H9 (cell line): ENCODE results near the gene ASPHD1. TPM values are rescaled to one million over a fixed set of nuclear protein-coding genes. Genes with fewer than 3 reads are reported as not detected.

Experiments used
- DNase-seq: peaks from one replicate; pipeline ENCODE4 v3.0.0-alpha.2; 2017
- H2AFZ ChIP-seq: one replicate; pipeline ENCODE4 v1.6.1; 2013; ENCODE audit warnings: mild to moderate bottlenecking, low read length, control low read depth, moderate library complexity
- H2AK5ac ChIP-seq: 2 replicates; pipeline ENCODE4 v1.6.1; 2013; ENCODE audit warnings: low read length, control low read depth, mixed read lengths; ENCODE audit not compliant: insufficient read length
- H2BK120ac ChIP-seq: one replicate; pipeline ENCODE4 v1.6.1; 2013; ENCODE audit warnings: low read depth, mild to moderate bottlenecking, low read length, control low read depth, inconsistent platforms; ENCODE audit not compliant: poor library complexity, severe bottlenecking
- H2BK12ac ChIP-seq: 2 replicates; pipeline ENCODE4 v1.6.1; 2013; ENCODE audit warnings: low read length, control low read depth, mixed read lengths, low read depth; ENCODE audit not compliant: insufficient read length
- H2BK15ac ChIP-seq: 2 replicates; pipeline ENCODE4 v1.6.1; 2013; ENCODE audit warnings: low read depth, low read length, control low read depth
- H2BK20ac ChIP-seq: one replicate; pipeline ENCODE4 v1.6.1; 2013; ENCODE audit warnings: low read depth, mild to moderate bottlenecking, low read length, control low read depth, inconsistent platforms; ENCODE audit not compliant: poor library complexity, severe bottlenecking
- H2BK5ac ChIP-seq: 2 replicates; pipeline ENCODE4 v1.6.1; 2013; ENCODE audit warnings: low read length, control low read depth, mixed read lengths; ENCODE audit not compliant: insufficient read length
- H3K14ac ChIP-seq: 2 replicates; pipeline ENCODE4 v1.6.1; 2013; ENCODE audit warnings: low read length, control low read depth; ENCODE audit not compliant: insufficient read depth
- H3K18ac ChIP-seq: 2 replicates; pipeline ENCODE4 v1.6.1; 2013; ENCODE audit warnings: low read depth, mild to moderate bottlenecking, mixed read lengths, low read length, control low read depth; ENCODE audit not compliant: insufficient read length
- H3K23ac ChIP-seq: 2 replicates; pipeline ENCODE4 v1.6.1; 2013; ENCODE audit warnings: low read length, control low read depth, mixed read lengths, low read depth; ENCODE audit not compliant: insufficient read length
- H3K23me2 ChIP-seq: 2 replicates; pipeline ENCODE4 v1.6.1; 2013; ENCODE audit warnings: low read depth, mild to moderate bottlenecking, mixed read lengths, low read length, control low read depth; ENCODE audit not compliant: insufficient read length, poor library complexity, severe bottlenecking
- H3K27ac ChIP-seq: 2 replicates; pipeline ENCODE4 v1.5.1; 2013; ENCODE audit warnings: low read length, control low read depth, mixed read lengths, low read depth; ENCODE audit not compliant: insufficient read length
- H3K27me3 ChIP-seq: 2 replicates; pipeline ENCODE4 v1.6.1; 2013; ENCODE audit warnings: low read length, control low read depth, inconsistent platforms; ENCODE audit not compliant: insufficient read depth
- H3K4ac ChIP-seq: 2 replicates; pipeline ENCODE4 v1.6.1; 2013; ENCODE audit warnings: low read depth, mild to moderate bottlenecking, control low read depth, inconsistent platforms, low read length, moderate library complexity
- H3K4me1 ChIP-seq: 2 replicates; pipeline ENCODE4 v1.6.1; 2013; ENCODE audit warnings: low read length, control low read depth, inconsistent platforms; ENCODE audit not compliant: insufficient read depth
- H3K4me2 ChIP-seq: 2 replicates; pipeline ENCODE4 v1.6.1; 2013; ENCODE audit warnings: low read length, control low read depth, mixed read lengths; ENCODE audit not compliant: insufficient read length, insufficient read depth
- H3K56ac ChIP-seq: 2 replicates; pipeline ENCODE4 v1.6.1; 2013; ENCODE audit warnings: low read depth, mild to moderate bottlenecking, mixed read lengths, low read length, control low read depth; ENCODE audit not compliant: insufficient read length
- H3K79me1 ChIP-seq: 2 replicates; pipeline ENCODE4 v1.6.1; 2013; ENCODE audit warnings: low read depth, mild to moderate bottlenecking, moderate library complexity, low read length, control low read depth, inconsistent platforms; ENCODE audit not compliant: insufficient read depth, poor library complexity, severe bottlenecking
- H3K79me2 ChIP-seq: 2 replicates; pipeline ENCODE4 v1.6.1; 2013; ENCODE audit warnings: low read length, control low read depth, inconsistent platforms; ENCODE audit not compliant: insufficient read depth
- H3K9ac ChIP-seq: 2 replicates; pipeline ENCODE4 v1.6.1; 2013; ENCODE audit warnings: low read length, control low read depth, mixed read lengths; ENCODE audit not compliant: insufficient read length; ENCODE audit errors: extremely low read depth
- H3K9me3 ChIP-seq: one replicate; pipeline ENCODE4 v1.6.1; 2013; ENCODE audit warnings: low read depth, low read length, inconsistent platforms; ENCODE audit not compliant: control insufficient read depth
- H3T11ph ChIP-seq: one replicate; pipeline ENCODE4 v1.6.1; 2013; ENCODE audit warnings: mild to moderate bottlenecking, low read length, control low read depth, inconsistent platforms
- H4K20me1 ChIP-seq: one replicate; pipeline ENCODE4 v1.6.1; 2013; ENCODE audit not compliant: control insufficient read depth, insufficient read length, insufficient read depth
- H4K5ac ChIP-seq: 2 replicates; pipeline ENCODE4 v1.6.1; 2013; ENCODE audit warnings: low read depth, mild to moderate bottlenecking, mixed read lengths, low read length, control low read depth; ENCODE audit not compliant: insufficient read length
- H4K8ac ChIP-seq: replicated peaks from 2 replicates; pipeline ENCODE4 v1.6.1; 2013; ENCODE audit warnings: low read length, control low read depth, mixed read lengths, low read depth; ENCODE audit not compliant: insufficient read length
- H4K91ac ChIP-seq: 2 replicates; pipeline ENCODE4 v1.6.1; 2013; ENCODE audit warnings: low read depth, mild to moderate bottlenecking, moderate library complexity, mixed read lengths, low read length, control low read depth; ENCODE audit not compliant: insufficient read length
- H3K27ac Mint-ChIP-seq, 3 experiments: 2 replicates in 2 of 3; 3 replicates in 1 of 3; pipeline ENCODE4 v1.8.0; 2020 to 2021; ENCODE audit warnings: mixed read lengths in 3 of 3, mild to moderate bottlenecking in 1 of 3, moderate library complexity in 1 of 3
- H3K27me3 Mint-ChIP-seq: 2 replicates; pipeline ENCODE4 v1.8.0; 2021; ENCODE audit warnings: low read depth, mild to moderate bottlenecking, moderate library complexity, mixed read lengths
- H3K36me3 Mint-ChIP-seq, 3 experiments: 2 replicates in 2 of 3; 3 replicates in 1 of 3; pipeline ENCODE4 v1.8.0; 2020 to 2021; ENCODE audit warnings: low read depth in 3 of 3, mixed read lengths in 3 of 3; ENCODE audit not compliant: insufficient read depth in 1 of 3
- H3K4me1 Mint-ChIP-seq, 2 experiments: 2 replicates each; pipeline ENCODE4 v1.8.0; 2020; ENCODE audit warnings: mixed read lengths in 2 of 2
- H3K4me3 Mint-ChIP-seq, 2 experiments: 2 replicates in 1 of 2; 3 replicates in 1 of 2; pipeline ENCODE4 v1.8.0; 2020 to 2021; ENCODE audit warnings: mild to moderate bottlenecking in 2 of 2, mixed read lengths in 2 of 2, moderate library complexity in 1 of 2
- H3K9me3 Mint-ChIP-seq, 2 experiments: 2 replicates in 1 of 2; 3 replicates in 1 of 2; pipeline ENCODE4 v1.8.0; 2020; ENCODE audit warnings: mild to moderate bottlenecking in 2 of 2, mixed read lengths in 2 of 2, moderate library complexity in 1 of 2
- WGBS: extraction: QIAGEN DNeasy Blood & Tissue Kit; methylation state at CpG from one replicate; pipeline ENCODE4 v1.1.7; 2013; ENCODE audit warnings: missing lambda C conversion rate, low lambda C conversion rate, mixed read lengths; ENCODE audit not compliant: insufficient read length; ENCODE audit errors: extremely low coverage; 5-methylcytosine and 5-hydroxymethylcytosine counted together
- long read RNA-seq: library from polyadenylated mRNA; unstranded; transcript quantifications from one replicate; pipeline ENCODE4 v2.0.0, GENCODE V29; 2020
- total RNA-seq: library from RNA; stranded (reverse); gene quantifications from 2 replicates; pipeline ENCODE4 v1.2.1, GENCODE V29; 2021
- TF ChIP-seq, protein P1 (sequence below): fragments of 200-600 bp; sonication (generic); conservative IDR thresholded peaks from 3 replicates; pipeline ENCODE4 v1.8.0; 2021; ENCODE audit warnings: antibody characterized with exemption, mild to moderate bottlenecking

The ASPHD1 gene, protein sequence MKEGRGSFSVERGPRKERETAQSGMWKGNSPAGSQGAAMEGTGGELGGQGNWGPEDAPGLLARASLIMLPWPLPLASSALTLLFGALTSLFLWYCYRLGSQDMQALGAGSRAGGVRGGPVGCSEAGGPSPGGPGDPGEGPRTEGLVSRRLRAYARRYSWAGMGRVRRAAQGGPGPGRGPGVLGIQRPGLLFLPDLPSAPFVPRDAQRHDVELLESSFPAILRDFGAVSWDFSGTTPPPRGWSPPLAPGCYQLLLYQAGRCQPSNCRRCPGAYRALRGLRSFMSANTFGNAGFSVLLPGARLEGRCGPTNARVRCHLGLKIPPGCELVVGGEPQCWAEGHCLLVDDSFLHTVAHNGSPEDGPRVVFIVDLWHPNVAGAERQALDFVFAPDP
- 16.7 and 17.9 TPM in 2 replicates for total RNA-seq
- long read RNA-seq, partial matches to known transcripts, result 0 of 5 reads
- long read RNA-seq, other reads (novel, unspliced or antisense), result 3 of 5 reads

DNA sequence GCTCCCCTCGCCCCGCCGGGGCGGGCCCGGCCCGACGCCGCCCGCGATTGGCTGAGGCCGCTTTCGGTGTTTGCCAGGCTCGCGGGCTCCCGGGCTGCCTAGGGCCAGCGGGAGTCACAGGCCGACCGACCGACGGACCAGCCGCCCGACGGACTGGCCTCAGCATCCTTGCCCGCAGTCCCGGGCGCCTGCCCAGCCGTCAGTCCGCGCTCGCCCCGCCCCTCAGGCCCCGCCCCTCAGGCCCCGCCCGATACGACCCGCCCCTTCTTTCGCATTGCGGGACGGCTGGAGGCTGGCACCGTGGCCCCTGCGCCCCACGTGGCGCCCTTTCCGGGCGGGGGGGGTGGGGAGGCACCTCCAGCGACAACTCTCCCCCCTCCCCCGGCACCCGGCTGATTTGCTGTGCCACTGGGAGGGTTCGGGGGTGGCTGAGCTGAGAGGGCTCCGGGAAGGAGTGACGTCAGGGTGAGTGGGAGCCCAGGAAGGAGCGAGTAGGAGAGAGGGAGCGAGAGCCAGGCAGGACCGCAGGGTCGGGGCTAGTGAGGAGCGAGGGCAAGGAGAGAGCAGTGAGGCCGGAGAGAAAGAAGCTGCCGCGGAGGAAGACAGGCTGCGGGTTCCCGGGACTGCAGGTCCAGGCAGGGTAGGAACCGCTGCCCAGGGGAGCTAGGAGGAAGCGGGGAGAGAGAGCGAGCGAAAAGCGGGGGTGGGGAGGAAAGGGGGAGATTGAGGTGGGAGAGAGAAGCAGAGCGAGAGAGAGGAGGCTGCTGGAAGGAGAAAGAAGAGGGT, at the start of gene ASPHD1:
TSS of gene ASPHD1 (plus strand) at position 387 of the 786 bp plus-strand sequence. CDS start 484 bp downstream, outside the sequence.
- Histone ChIP-seq H4K5ac (no peak within 1 kb of the TSS), H2AK5ac (no peak within 1 kb of the TSS), H3K9ac (peak within 1 kb of the TSS; percentile 65), H3K79me1 (peaks cover 3% of the 10 kb centered on the region), H3K27ac (no peak within 1 kb of the TSS), H2AFZ (no peak within 1 kb of the TSS), H3K79me2 (no peaks in the 10 kb centered on the region; the same call in 1 of the 2 replicates), H3K23ac (no peak within 1 kb of the TSS), H3K27me3 (no peaks in the 10 kb centered on the region), H3K4me1 (peaks cover 2% of the 10 kb centered on the region), H4K8ac (no peak within 1 kb of the TSS), H3K18ac (peak within 1 kb of the TSS; percentile 67), H3T11ph (no peak within 1 kb of the TSS), H3K14ac (0 out of 2 replicates have a peak within 1 kb of the TSS, but pooled peaks have one; percentile 16), H3K56ac (no peak within 1 kb of the TSS), H2BK120ac (no peak within 1 kb of the TSS), H3K4me2 (peak within 1 kb of the TSS; percentile 96), H2BK12ac (no peak within 1 kb of the TSS), H2BK15ac (no peak within 1 kb of the TSS), H4K91ac (no peak within 1 kb of the TSS), H2BK5ac (no peak within 1 kb of the TSS), H4K20me1 (no peaks in the 10 kb centered on the region), H3K23me2 (peaks cover 25% of the 10 kb centered on the region), H3K4ac (no peak within 1 kb of the TSS), H2BK20ac (no peak within 1 kb of the TSS), H3K9me3 (no peaks in the 10 kb centered on the region)
- TF ChIP-seq, protein P1, sequence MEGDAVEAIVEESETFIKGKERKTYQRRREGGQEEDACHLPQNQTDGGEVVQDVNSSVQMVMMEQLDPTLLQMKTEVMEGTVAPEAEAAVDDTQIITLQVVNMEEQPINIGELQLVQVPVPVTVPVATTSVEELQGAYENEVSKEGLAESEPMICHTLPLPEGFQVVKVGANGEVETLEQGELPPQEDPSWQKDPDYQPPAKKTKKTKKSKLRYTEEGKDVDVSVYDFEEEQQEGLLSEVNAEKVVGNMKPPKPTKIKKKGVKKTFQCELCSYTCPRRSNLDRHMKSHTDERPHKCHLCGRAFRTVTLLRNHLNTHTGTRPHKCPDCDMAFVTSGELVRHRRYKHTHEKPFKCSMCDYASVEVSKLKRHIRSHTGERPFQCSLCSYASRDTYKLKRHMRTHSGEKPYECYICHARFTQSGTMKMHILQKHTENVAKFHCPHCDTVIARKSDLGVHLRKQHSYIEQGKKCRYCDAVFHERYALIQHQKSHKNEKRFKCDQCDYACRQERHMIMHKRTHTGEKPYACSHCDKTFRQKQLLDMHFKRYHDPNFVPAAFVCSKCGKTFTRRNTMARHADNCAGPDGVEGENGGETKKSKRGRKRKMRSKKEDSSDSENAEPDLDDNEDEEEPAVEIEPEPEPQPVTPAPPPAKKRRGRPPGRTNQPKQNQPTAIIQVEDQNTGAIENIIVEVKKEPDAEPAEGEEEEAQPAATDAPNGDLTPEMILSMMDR, result no peak
- peaks cover 10 to 19% (median 16%) of the 10 kb centered on the region in 3 experiments; a peak in 6 of 7 replicates for H3K36me3 Mint-ChIP-seq
- peak within 1 kb of the TSS; percentile 90 to 96 for H3K4me3 Mint-ChIP-seq
- H3K4me1 Mint-ChIP-seq, result peaks cover 24 to 29% of the 10 kb centered on the region in 2 experiments
- H3K27me3 Mint-ChIP-seq, result no peaks in the 10 kb centered on the region
- H3K27ac Mint-ChIP-seq, result peak within 1 kb of the TSS; percentile 72 to 89 (median 84); a peak in 5 of 7 replicates
- peak; percentile 82 for DNase-seq
- no CpG with 5 or more reads among the region's 67 CpGs for WGBS
- no peaks in the 10 kb centered on the region; a peak in 1 of 5 replicates for H3K9me3 Mint-ChIP-seq
